HCT116 (cell line): ENCODE data around the gene SLK.

Source experiments
- CTCF ChIP-seq, 3 experiments: fragments of 200-600 bp in 1 of 3; sonication (generic) in 1 of 3; IDR thresholded peaks in 2 of 3; conservative IDR thresholded peaks in 1 of 3; 2 replicates each; pipeline ENCODE4 v1.5.1; 2012 to 2017; ENCODE audit warnings: low read depth in 2 of 3, low read length in 2 of 3, antibody characterized with exemption in 1 of 3, borderline replicate concordance in 1 of 3, control low read depth in 1 of 3, mild to moderate bottlenecking in 1 of 3, mixed read lengths in 1 of 3, mixed run types in 1 of 3, moderate library complexity in 1 of 3; ENCODE audit not compliant: insufficient read depth in 1 of 3
- ELF1 ChIP-seq: IDR thresholded peaks from 2 replicates; pipeline ENCODE4 v1.6.1; 2012; ENCODE audit warnings: low read depth, borderline replicate concordance
- EZH2 ChIP-seq: fragments of 200-600 bp; sonication (generic); IDR thresholded peaks from 2 replicates; pipeline ENCODE4 v1.6.1; 2017; ENCODE audit warnings: antibody characterized with exemption, mixed run types
- EZH2phosphoT487 ChIP-seq: fragments of 200-600 bp; IDR thresholded peaks from 2 replicates; pipeline ENCODE4 v1.6.1; 2018; ENCODE audit warnings: antibody characterized with exemption, borderline replicate concordance
- FOSL1 ChIP-seq: IDR thresholded peaks from 2 replicates; pipeline ENCODE4 v1.6.1; 2012; ENCODE audit warnings: low read depth
- POLR2A ChIP-seq: IDR thresholded peaks from 2 replicates; pipeline ENCODE4 v1.7.0; 2011; ENCODE audit warnings: borderline replicate concordance; ENCODE audit not compliant: insufficient read depth, insufficient read length; ENCODE audit errors: extremely low read depth
- REST ChIP-seq: IDR thresholded peaks from 2 replicates; pipeline ENCODE4 v1.6.1; 2012; ENCODE audit warnings: low read depth
- ZBTB33 ChIP-seq: IDR thresholded peaks from 2 replicates; pipeline ENCODE4 v1.6.1; 2011; ENCODE audit warnings: mild to moderate bottlenecking, low read length, moderate library complexity; ENCODE audit not compliant: insufficient replicate concordance; ENCODE audit errors: extremely low read depth
- ZFX ChIP-seq: fragments of 450-650 bp; IDR thresholded peaks from 2 replicates; pipeline ENCODE4 v1.6.1; 2017

GRCh38 chr10:103968441-103969391 lies 1.8 kb downstream of the SLK start:
- no peak for TF ChIP-seq CTCF (IDR thresholded peaks at IDR 0.05 in 2 of 3, conservative IDR thresholded peaks at IDR 0.05 in 1 of 3; ENCODE audit: borderline replicate concordance in 1 of 3, insufficient read depth in 1 of 3, low read depth in 2 of 3, low read length in 2 of 3)
- no peak for TF ChIP-seq FOSL1
- TF ChIP-seq EZH2, result no peak
- no peak for TF ChIP-seq ELF1
- no peak for TF ChIP-seq POLR2A
- TF ChIP-seq EZH2phosphoT487, result no peak
- TF ChIP-seq ZFX, result no peak
- no peak for TF ChIP-seq REST
- TF ChIP-seq ZBTB33, result no peak
